CD4-positive, alpha-beta T cell treated with Interleukin-17A for 4 hours (primary cell): ENCODE measurements around the gene AK4.
"Not testable (repeated sequence)": the region's sequence is repeated elsewhere in the genome, so short reads cannot be mapped to it uniquely, and the experiment has no call there.

Experiments
- DNase-seq: peaks from one replicate; pipeline ENCODE4 v3.0.0-alpha.2; 2020; ENCODE audit warnings: mixed read lengths

Gene AK4

GRCh38 chr1:65216989-65217388, 69.0 kb downstream of the AK4 start:
- no peak for DNase-seq

GRCh38 chr1:65221638-65222339, 73.8 kb downstream of the AK4 start:
- DNase-seq = no peak

GRCh38 chr1:65222340-65222940, 74.4 kb downstream of the AK4 start:
- no peak for DNase-seq

- DNase-seq = no peak
Measured at GRCh38 chr1:65224681-65225091, 76.7 kb downstream of the AK4 start.

GRCh38 chr1:65225179-65225578, 77.2 kb downstream of the AK4 start:
- DNase-seq = no peak

- no peak for DNase-seq
Measured at GRCh38 chr1:65229201-65229600, 81.2 kb downstream of the AK4 start.

- DNase-seq = no peak
Measured at GRCh38 chr1:65229754-65230339, 81.8 kb downstream of the AK4 start.

GRCh38 chr1:65230731-65231481, 82.9 kb downstream of the AK4 start:
- DNase-seq = no peak

- no peak for DNase-seq
Measured at GRCh38 chr1:65231718-65232330, 83.8 kb downstream of the AK4 start.

- no peak for DNase-seq
Measured at GRCh38 chr1:65232461-65232990, 84.5 kb downstream of the AK4 start.

GRCh38 chr1:65233782-65234181, 85.8 kb downstream of the AK4 start:
- no peak for DNase-seq

GRCh38 chr1:65235867-65236805, 88.1 kb downstream of the AK4 start:
- no peak for DNase-seq

GRCh38 chr1:65237088-65237487, 89.1 kb downstream of the AK4 start:
- DNase-seq = not testable (repeated sequence)

GRCh38 chr1:65237503-65237902, 89.5 kb downstream of the AK4 start:
- DNase-seq = no peak

GRCh38 chr1:65238010-65238409, 90.0 kb downstream of the AK4 start:
- no peak for DNase-seq

- DNase-seq = no peak
Measured at GRCh38 chr1:65243491-65243890, 95.5 kb downstream of the AK4 start.

GRCh38 chr1:65245295-65245694, 97.3 kb downstream of the AK4 start:
- no peak for DNase-seq

- no peak for DNase-seq
Measured at GRCh38 chr1:65247419-65248359, 99.7 kb downstream of the AK4 start.

GRCh38 chr1:65250826-65251225, 102.8 kb downstream of the AK4 start:
- no peak for DNase-seq

GRCh38 chr1:65253800-65254319, 105.9 kb downstream of the AK4 start:
- no peak for DNase-seq
